Tibial artery (tissue), 4 donors: ENCODE data around the gene C11orf16.

ENCODE experiments used
- DNase-seq, 2 donors: peaks; one replicate each; pipeline ENCODE4 v3.0.0-alpha.2; 2019
- H3K27ac ChIP-seq, 2 donors: fragments of 200-600 bp; sonication (generic) in 1 of 2; 1 replicate in 1 of 2; 2 replicates in 1 of 2; pipeline ENCODE4 v1.5.1; 2018 to 2019; ENCODE audit warnings: mild to moderate bottlenecking in 1 of 2
- H3K27me3 ChIP-seq, 2 donors: fragments of 200-600 bp; sonication (generic) in 1 of 2; one replicate each; pipeline versions ENCODE4 v1.5.1 to v1.6.0; 2016 to 2019
- H3K36me3 ChIP-seq, 3 donors: fragments of 200-600 bp; sonication (generic) in 2 of 3; one replicate each; pipeline ENCODE4 v1.5.1; 2016 to 2019; ENCODE audit warnings: mild to moderate bottlenecking in 2 of 3
- H3K4me1 ChIP-seq, 4 donors: fragments of 200-600 bp; sonication (generic) in 2 of 4; 1 replicate in 3 of 4; 2 replicates in 1 of 4; pipeline ENCODE4 v1.5.1; 2016 to 2019
- H3K4me3 ChIP-seq, 2 donors: fragments of 200-600 bp; sonication (generic) in 1 of 2; 1 replicate in 1 of 2; 2 replicates in 1 of 2; pipeline ENCODE4 v1.5.1; 2018 to 2019; ENCODE audit warnings: mild to moderate bottlenecking in 2 of 2
- H3K9me3 ChIP-seq, 3 donors: fragments of 200-600 bp; sonication (generic) in 1 of 3; one replicate each; pipeline ENCODE4 v1.5.1; 2016 to 2019
- CTCF ChIP-seq, 2 experiments: fragments of 200-600 bp in 1 of 2; fragments of 450-650 bp in 1 of 2; IDR thresholded peaks; one replicate each; pipeline ENCODE4 v1.5.1; 2017 to 2019; ENCODE audit warnings: antibody characterized with exemption in 2 of 2, mild to moderate bottlenecking in 1 of 2, moderate library complexity in 1 of 2
- intact Hi-C: fragments of 100-400 bp; cut with DNase I; formaldehyde crosslinking; loops from one replicate; pipeline ENCODE4 v1.15.0; 2023; ENCODE audit warnings: low total_unique reads

The C11orf16 gene

GRCh38 chr11:8933931-8934330 lies 1.2 kb upstream of the C11orf16 start:
- H3K4me3 ChIP-seq: no peak overlapping the region
- no peak overlapping the region for H3K27ac ChIP-seq
- H3K4me1 ChIP-seq: no peaks in the 10 kb centered on the region
- no peaks in the 10 kb centered on the region for H3K36me3 ChIP-seq
- no peaks in the 10 kb centered on the region for H3K9me3 ChIP-seq
- no peaks in the 10 kb centered on the region for H3K27me3 ChIP-seq
- no peak for TF ChIP-seq CTCF (IDR thresholded peaks at IDR 0.05)
- intact Hi-C loops: no loop called here
- no peak for DNase-seq

- Histone ChIP-seq H3K36me3 (peaks cover 0 to 3% (median 0%) of the 10 kb centered on the region in 3 donors), H3K4me3 (no peak overlapping the region), H3K27me3 (no peaks in the 10 kb centered on the region), H3K9me3 (no peaks in the 10 kb centered on the region), H3K27ac (no peak overlapping the region), H3K4me1 (no peaks in the 10 kb centered on the region)
- DNase-seq: no peak
- no peak for TF ChIP-seq CTCF (IDR thresholded peaks at IDR 0.05)
- intact Hi-C loops: no loop called here
Observed at GRCh38 chr11:8930456-8931175, 2.1 kb downstream of the C11orf16 start.

- no peaks in the 10 kb centered on the region for H3K4me1 ChIP-seq
- no peak for TF ChIP-seq CTCF (IDR thresholded peaks at IDR 0.05)
- H3K36me3 ChIP-seq: peaks cover 0 to 11% (median 6%) of the 10 kb centered on the region in 3 donors
- no peak overlapping the region for H3K4me3 ChIP-seq
- H3K27me3 ChIP-seq: no peaks in the 10 kb centered on the region
- no peaks in the 10 kb centered on the region for H3K9me3 ChIP-seq
- DNase-seq: no peak
- no peak overlapping the region for H3K27ac ChIP-seq
- intact Hi-C loops: no loop called here
Observed at GRCh38 chr11:8928981-8929615, 3.6 kb downstream of the C11orf16 start.

GRCh38 chr11:8928205-8928604 lies 4.5 kb downstream of the C11orf16 start:
- no peak for DNase-seq
- no peaks in the 10 kb centered on the region for H3K9me3 ChIP-seq
- H3K36me3 ChIP-seq: peaks cover 0 to 20% (median 9%) of the 10 kb centered on the region in 3 donors
- no peaks in the 10 kb centered on the region for H3K27me3 ChIP-seq
- intact Hi-C loops: no loop called here
- no peak for TF ChIP-seq CTCF (IDR thresholded peaks at IDR 0.05)
- H3K4me1 ChIP-seq: no peaks in the 10 kb centered on the region
- H3K27ac ChIP-seq: no peak overlapping the region
- H3K4me3 ChIP-seq: no peak overlapping the region

GRCh38 chr11:8927233-8927632 lies 5.5 kb downstream of the C11orf16 start:
- TF ChIP-seq CTCF (IDR thresholded peaks at IDR 0.05): no peak
- no peaks in the 10 kb centered on the region for H3K9me3 ChIP-seq
- H3K36me3 ChIP-seq: peaks cover 8 to 29% (median 18%) of the 10 kb centered on the region in 3 donors
- H3K27ac ChIP-seq: no peak overlapping the region
- no peak for DNase-seq
- intact Hi-C loops: no loop called here
- H3K4me3 ChIP-seq: no peak overlapping the region
- H3K27me3 ChIP-seq: no peaks in the 10 kb centered on the region
- H3K4me1 ChIP-seq: no peaks in the 10 kb centered on the region
